Aorta (tissue), 5 donors: Measurements from ENCODE around the gene RTEL1. TPM values are rescaled to one million over a fixed set of nuclear protein-coding genes. Genes with fewer than 3 reads are reported as not detected.

Experiments used
- ATAC-seq: fragments of 200-7000 bp; cut with Tn5 transposase; one replicate; pipeline ENCODE4 v1.9.1; 2022; ENCODE audit warnings: moderate library complexity; ENCODE audit not compliant: low FRiP score
- DNase-seq, 2 donors: peaks; one replicate each; pipeline ENCODE4 v3.0.0-alpha.2; 2020
- H3K27ac ChIP-seq, 2 donors: one replicate each; pipeline ENCODE4 v1.5.1; 2013; ENCODE audit warnings: low read length in 2 of 2, mild to moderate bottlenecking in 2 of 2, moderate library complexity in 2 of 2, control low read depth in 1 of 2, inconsistent platforms in 1 of 2, low read depth in 1 of 2
- H3K27me3 ChIP-seq, 2 donors: one replicate each; pipeline ENCODE4 v1.6.1; 2013; ENCODE audit warnings: control low read depth in 1 of 2, low read length in 1 of 2, mild to moderate bottlenecking in 1 of 2, moderate library complexity in 1 of 2; ENCODE audit not compliant: insufficient read depth in 2 of 2, control insufficient read depth in 1 of 2
- H3K36me3 ChIP-seq, 2 donors: one replicate each; pipeline ENCODE4 v1.6.1; 2013; ENCODE audit warnings: control low read depth in 1 of 2, low read length in 1 of 2, mild to moderate bottlenecking in 1 of 2; ENCODE audit not compliant: insufficient read depth in 2 of 2, control insufficient read depth in 1 of 2
- H3K4me1 ChIP-seq, 2 donors: one replicate each; pipeline ENCODE4 v1.6.1; 2013; ENCODE audit warnings: low read length in 2 of 2, control low read depth in 1 of 2, mild to moderate bottlenecking in 1 of 2, moderate library complexity in 1 of 2; ENCODE audit not compliant: insufficient read depth in 2 of 2, control insufficient read depth in 1 of 2
- H3K4me3 ChIP-seq, 2 donors: one replicate each; pipeline ENCODE4 v1.5.1; 2013; ENCODE audit warnings: low read length in 2 of 2, control low read depth in 1 of 2, mild to moderate bottlenecking in 1 of 2
- H3K9me3 ChIP-seq: one replicate; pipeline ENCODE4 v1.6.1; 2013; ENCODE audit warnings: mild to moderate bottlenecking, low read length; ENCODE audit not compliant: control insufficient read depth
- WGBS, 2 donors: extraction: QIAGEN DNeasy Blood & Tissue Kit; methylation state at CpG; one replicate each; pipeline ENCODE4 v1.1.7; 2013; 5-methylcytosine and 5-hydroxymethylcytosine counted together
- intact Hi-C, 2 donors: fragments of 100-400 bp; cut with DNase I; formaldehyde crosslinking; loops; one replicate each; pipeline versions ENCODE4 v1.14.2 to v1.15.0; 2022
- polyA plus RNA-seq, 2 donors: library from polyadenylated mRNA; stranded (reverse); fragments of 200-250 nt; gene quantifications; one replicate each; pipeline ENCODE4 v1.2.3, GENCODE V29; 2013
- total RNA-seq, 2 donors: library from RNA; stranded (reverse); fragmentation: NEBNext Ultra II Directional; extraction: Animal tissue kit (Norgen Biotek cat#: 25700); gene quantifications; one replicate each; pipeline ENCODE4 v1.2.1, GENCODE V29; 2021
- donor health status: healthy with polysubstance abuse.
- donor health status: Bipolar disorder and iron deficiency.
- donor health status: DM: no; HTN: no; CAD: no.
- donor health status: DM: no; HTN: no; CAD: no.
- donor health status: DM: yes; HTN: yes; CAD: no.

RTEL1 gene
- total and polyA plus RNA-seq, 4 donors, result 6.8 to 114 (median 39.3) TPM

- 88% methylated on average over 16 of the region's 16 CpGs for WGBS, 2 donors
- H3K36me3 ChIP-seq, result no peaks in the 10 kb centered on the region
- no peaks in the 10 kb centered on the region for H3K4me1 ChIP-seq
- H3K9me3 ChIP-seq, result no peaks in the 10 kb centered on the region
- no peaks in the 10 kb centered on the region for H3K27me3 ChIP-seq
- intact Hi-C loops, result no loop called here
- H3K4me3 ChIP-seq, result no peak overlapping the region
- ATAC-seq (no peak), DNase-seq (peak in 1 of 2 donors; percentile 69)
- no peak overlapping the region for H3K27ac ChIP-seq
Observed at GRCh38 chr20:63702036-63702665, 44.0 kb downstream of the RTEL1 start.

- no peaks in the 10 kb centered on the region for H3K4me1 ChIP-seq
- no peaks in the 10 kb centered on the region for H3K36me3 ChIP-seq
- no peaks in the 10 kb centered on the region for H3K9me3 ChIP-seq
- H3K27ac ChIP-seq, result no peak overlapping the region
- H3K27me3 ChIP-seq, result no peaks in the 10 kb centered on the region
- intact Hi-C loops, result no loop called here
- H3K4me3 ChIP-seq, result no peak overlapping the region
- peak in 1 of 2 donors; percentile 72 for DNase-seq
- WGBS, 2 donors, result 76 to 77% methylated on average over 13 of the region's 13 CpGs
- ATAC-seq, result no peak
Observed at GRCh38 chr20:63702751-63703470, 44.8 kb downstream of the RTEL1 start.

DNA sequence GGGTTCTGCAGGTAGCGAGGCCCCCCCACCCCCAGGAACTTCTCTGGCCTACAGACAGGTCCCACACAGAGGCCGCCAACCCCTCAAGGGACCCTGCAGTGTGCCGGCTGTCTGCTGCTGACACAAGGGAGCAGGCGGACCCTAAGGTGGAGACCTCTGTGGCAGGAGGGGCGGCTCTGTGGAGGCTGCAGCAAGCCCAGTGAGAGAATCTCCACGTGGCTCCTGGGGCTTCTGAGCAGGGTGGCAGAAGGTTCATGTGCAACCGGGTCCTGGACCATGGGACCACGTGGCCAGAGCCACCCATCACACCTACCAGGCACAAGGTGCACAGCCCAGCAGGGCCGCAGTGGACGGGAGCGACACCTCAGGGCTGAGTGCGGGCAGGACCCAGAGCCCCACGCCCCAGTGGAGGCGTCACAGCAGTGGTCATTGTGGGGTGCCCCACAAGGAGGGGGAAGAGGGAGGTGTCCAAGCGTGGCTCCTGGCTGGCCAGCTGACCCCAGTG lies 45.4 kb downstream of the RTEL1 start:
- Histone ChIP-seq H3K27ac (no peak overlapping the region), H3K4me3 (no peak overlapping the region), H3K9me3 (no peaks in the 10 kb centered on the region), H3K4me1 (no peaks in the 10 kb centered on the region), H3K36me3 (no peaks in the 10 kb centered on the region), H3K27me3 (no peaks in the 10 kb centered on the region)
- ATAC-seq, result no peak
- 85 to 88% methylated on average over 14 to 15 of the region's 15 CpGs for WGBS, 2 donors
- DNase-seq, result peak; percentile 44 to 75
- intact Hi-C loops, result no loop called here

DNA sequence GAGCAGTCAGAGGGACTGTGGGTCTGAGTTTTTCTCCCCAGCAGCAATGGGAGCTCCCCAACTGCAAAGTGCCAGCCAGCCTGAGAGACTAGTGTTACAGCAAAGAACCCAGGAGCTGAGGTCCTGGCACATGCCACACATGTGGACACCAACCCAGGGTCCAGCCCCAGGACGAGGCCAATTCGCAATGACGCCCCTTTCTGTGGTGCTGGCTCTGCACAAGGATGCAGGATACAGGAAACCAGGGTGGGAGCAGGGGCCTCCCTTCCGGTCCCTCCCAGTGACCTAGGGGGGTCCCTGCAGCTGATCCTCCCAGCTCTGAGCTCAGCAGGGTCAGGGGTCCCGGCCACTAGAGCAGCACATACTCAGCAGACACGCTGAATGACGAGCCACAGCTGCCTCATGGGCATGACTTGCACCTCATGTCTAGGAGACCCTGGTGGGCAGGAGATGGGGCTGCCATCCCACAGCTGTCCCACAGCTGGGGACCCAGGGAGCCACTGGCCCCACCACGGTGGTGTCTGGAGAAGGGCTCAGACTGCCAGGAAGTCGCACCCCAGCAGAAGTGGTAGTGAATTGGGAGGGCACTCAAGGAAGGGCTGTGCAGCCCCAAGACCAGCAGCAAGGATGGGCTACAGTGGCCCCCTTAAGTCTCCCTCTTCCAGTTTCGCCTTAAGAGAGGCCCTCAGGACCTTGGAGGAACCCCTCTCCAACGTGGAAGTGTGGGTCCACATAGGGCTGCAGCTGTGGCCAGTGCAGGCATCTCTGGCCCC lies 46.0 kb downstream of the RTEL1 start:
- 85 to 89% methylated on average over 11 of the region's 11 CpGs for WGBS, 2 donors
- DNase-seq (peak; percentile 36 to 65), ATAC-seq (no peak)
- Histone ChIP-seq H3K4me3 (no peak overlapping the region), H3K4me1 (no peaks in the 10 kb centered on the region), H3K9me3 (no peaks in the 10 kb centered on the region), H3K27me3 (no peaks in the 10 kb centered on the region), H3K36me3 (no peaks in the 10 kb centered on the region), H3K27ac (no peak overlapping the region)
- intact Hi-C loops, result no loop called here

GRCh38 chr20:63704749-63705117 lies 46.6 kb downstream of the RTEL1 start:
- Histone ChIP-seq H3K36me3 (no peaks in the 10 kb centered on the region), H3K4me1 (no peaks in the 10 kb centered on the region), H3K9me3 (no peaks in the 10 kb centered on the region), H3K27ac (no peak overlapping the region), H3K27me3 (no peaks in the 10 kb centered on the region), H3K4me3 (no peak overlapping the region)
- intact Hi-C loops, result no loop called here
- ATAC-seq (no peak), DNase-seq (peak in 1 of 2 donors; percentile 73)
- 86 to 94% methylated on average over 6 of the region's 6 CpGs for WGBS, 2 donors

DNA sequence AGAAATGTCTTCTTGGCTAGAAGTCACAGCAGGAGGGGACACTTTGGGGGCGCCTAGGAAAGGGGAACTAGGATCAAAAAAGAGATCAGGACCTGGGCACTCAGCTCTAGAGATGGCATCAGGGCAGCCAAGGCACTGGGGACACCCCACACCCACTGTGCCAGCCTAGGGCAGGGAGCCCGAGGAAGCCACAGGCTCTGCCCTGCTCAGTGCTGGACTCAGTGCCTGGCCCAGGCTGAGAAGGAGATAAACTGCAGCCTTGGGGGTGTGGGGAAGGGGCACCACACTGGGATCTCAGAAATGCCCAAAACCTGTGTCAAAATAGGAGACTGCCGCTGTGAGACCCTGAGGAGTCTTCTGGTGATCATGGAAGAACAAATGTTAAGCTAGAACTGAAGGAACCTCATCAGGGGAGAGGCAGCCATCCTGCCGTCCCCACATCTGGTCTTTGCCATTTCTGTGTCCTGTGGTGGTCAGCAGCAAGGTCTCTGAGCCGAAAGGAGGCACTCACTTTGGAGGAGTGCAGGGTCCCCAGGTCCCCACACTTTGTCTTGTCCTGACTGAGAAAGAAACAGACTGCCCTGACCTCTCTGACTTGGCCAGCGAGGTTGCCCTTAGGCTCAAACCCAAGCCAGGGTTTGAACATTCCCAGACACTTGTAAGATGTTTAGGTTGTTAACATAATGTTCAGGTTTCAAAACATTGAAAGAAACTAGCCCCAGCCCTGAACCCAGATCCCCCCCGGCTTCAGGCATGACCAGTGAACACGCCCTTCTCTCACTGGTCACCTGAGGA lies 47.3 kb downstream of the RTEL1 start:
- ATAC-seq (no peak), DNase-seq (peak in 1 of 2 donors; percentile 51)
- Histone ChIP-seq H3K9me3 (no peaks in the 10 kb centered on the region), H3K4me1 (no peaks in the 10 kb centered on the region), H3K4me3 (no peak overlapping the region), H3K27ac (no peak overlapping the region), H3K36me3 (no peaks in the 10 kb centered on the region), H3K27me3 (no peaks in the 10 kb centered on the region)
- WGBS, 2 donors, result 87 to 91% methylated on average over 8 of the region's 8 CpGs
- intact Hi-C loops, result no loop called here

- intact Hi-C loops, result no loop called here
- Histone ChIP-seq H3K36me3 (no peaks in the 10 kb centered on the region), H3K4me3 (no peak overlapping the region), H3K27me3 (no peaks in the 10 kb centered on the region), H3K9me3 (no peaks in the 10 kb centered on the region), H3K27ac (no peak overlapping the region), H3K4me1 (no peaks in the 10 kb centered on the region)
- DNase-seq, result peak in 1 of 2 donors; percentile 68
- ATAC-seq, result no peak
- 80 to 87% methylated on average over 12 of the region's 12 CpGs for WGBS, 2 donors
Observed at GRCh38 chr20:63706027-63706695, 48.0 kb downstream of the RTEL1 start.
